GM19193 (cell line): ENCODE results near the gene NME4.

Experiments used
- POLR2A ChIP-seq: IDR thresholded peaks from 4 replicates; pipeline ENCODE4 v1.6.1; 2011; ENCODE audit not compliant: insufficient read depth, insufficient read length; ENCODE audit errors: extremely low read depth

The NME4 gene

DNA sequence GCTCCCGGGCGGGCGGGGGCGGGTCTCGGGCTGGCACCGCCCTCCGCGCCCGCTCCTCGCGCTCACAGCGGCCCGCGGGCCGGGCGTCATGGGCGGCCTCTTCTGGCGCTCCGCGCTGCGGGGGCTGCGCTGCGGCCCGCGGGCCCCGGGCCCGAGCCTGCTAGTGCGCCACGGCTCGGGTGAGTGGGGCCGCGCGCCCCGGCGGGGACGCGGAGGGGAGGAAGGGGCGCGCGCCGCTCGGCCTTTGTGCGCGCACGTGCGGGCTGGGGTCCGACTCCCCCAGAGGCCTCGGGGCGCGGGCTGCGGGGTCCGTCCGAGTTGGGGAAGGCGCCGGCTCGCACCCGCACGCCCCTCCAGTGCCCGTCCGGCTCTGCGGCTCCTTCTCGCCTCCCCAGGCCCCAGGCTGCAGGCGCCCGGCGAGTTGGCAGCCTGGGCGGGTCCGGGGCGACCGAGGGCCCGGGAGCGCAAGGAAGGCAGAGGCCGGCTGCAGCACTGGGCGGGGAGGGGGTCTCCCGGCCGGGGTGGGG is at the start of gene NME4:
Gene NME4 (plus strand): TSS at position 65 of the 527 bp plus-strand sequence. CDS start 24 bp downstream, at position 89.
- TF ChIP-seq POLR2A = peak; percentile 44

DNA sequence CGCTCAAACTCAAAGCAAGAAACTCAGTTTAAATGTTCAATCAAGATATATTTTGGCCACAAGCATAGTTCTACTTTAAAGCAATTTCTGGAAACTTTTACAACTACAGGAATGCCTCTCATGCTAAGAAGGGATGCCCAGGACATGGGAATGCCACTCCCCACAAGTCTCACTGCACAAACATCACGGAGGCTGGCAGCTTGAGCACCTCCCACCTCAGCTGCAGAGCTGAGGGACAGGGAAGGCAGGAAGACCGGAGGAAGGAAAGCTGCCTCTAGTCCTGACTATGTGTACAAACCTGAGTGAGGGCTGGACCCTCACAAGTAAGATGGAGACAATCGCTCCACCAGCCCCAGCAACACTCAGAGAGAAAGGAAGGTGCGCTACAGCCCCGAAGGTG is 49.8 kb upstream of the NME4 start:
- TF ChIP-seq POLR2A = no peak

DNA sequence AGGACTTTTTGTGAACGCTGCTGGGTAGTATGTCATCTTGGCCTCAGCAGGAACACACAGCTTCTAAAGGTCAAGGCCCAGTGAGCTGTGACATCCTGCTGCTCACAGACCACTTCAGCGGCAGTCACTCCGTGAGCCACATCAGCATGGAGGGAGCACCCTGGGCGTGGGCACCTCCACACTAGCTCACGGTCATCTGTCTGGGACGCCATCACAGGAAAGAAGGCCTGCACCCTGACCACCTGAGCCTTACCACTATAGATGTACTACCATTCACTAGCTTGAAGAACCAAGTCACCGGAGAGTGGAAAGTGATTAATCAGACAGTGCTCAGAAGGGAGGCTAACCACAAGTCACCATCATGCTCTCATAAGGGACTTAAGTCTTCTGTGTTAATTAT is 47.8 kb upstream of the NME4 start:
- no peak for TF ChIP-seq POLR2A

DNA sequence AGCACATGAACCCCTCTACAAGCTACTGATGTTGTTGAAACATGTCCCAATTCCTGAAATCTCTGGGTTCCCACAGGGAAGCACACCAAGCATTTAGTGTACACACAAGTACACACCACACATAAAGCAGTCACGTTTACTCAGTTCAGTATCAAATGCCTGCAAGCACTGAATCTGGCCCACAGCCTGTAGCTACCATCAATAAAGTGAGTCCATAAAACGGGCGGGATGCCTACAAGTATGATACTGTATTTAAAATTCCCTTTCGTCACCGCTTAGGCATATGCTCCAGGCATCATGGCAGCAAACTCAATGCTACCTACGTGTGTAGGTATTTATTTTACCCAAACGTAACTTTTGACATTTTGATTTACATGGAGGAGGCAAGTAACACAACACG is 46.8 kb upstream of the NME4 start:
- no peak for TF ChIP-seq POLR2A

DNA sequence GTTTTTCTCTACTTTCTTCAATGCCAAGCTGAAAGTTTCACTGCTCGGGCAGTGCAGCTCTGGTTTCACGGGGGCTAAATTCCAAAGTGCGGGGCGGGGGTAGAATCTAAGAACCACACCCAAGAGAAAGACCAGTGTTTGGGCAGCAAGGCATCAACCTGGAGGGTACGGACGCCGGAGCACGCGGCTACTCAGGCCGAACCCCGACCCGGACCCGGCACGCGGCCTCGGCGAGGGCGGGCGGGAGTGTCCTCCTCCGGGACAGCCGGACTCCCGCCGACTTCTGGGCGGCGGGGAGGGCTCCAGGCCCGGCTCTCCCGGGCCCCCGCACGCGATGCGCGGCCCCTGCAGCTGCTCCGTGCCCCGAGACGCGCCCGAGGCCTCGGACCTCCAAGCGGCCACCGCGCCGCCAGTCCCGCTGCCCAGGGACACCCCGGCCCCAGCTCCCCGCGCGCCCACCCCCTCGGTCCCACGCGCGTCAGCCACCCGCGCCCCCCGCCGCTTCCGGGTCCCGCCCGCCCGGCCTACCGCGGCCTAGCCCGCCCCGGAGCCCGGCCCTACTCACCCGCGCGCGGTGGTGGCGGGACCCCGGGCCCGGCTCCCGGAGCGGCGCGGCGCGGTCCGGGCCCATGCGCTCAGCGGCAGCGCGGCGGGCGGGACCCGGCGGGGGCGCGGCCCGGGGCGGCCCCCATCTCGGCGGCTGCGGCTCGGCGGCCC is 45.0 kb upstream of the NME4 start:
- no peak for TF ChIP-seq POLR2A

DNA sequence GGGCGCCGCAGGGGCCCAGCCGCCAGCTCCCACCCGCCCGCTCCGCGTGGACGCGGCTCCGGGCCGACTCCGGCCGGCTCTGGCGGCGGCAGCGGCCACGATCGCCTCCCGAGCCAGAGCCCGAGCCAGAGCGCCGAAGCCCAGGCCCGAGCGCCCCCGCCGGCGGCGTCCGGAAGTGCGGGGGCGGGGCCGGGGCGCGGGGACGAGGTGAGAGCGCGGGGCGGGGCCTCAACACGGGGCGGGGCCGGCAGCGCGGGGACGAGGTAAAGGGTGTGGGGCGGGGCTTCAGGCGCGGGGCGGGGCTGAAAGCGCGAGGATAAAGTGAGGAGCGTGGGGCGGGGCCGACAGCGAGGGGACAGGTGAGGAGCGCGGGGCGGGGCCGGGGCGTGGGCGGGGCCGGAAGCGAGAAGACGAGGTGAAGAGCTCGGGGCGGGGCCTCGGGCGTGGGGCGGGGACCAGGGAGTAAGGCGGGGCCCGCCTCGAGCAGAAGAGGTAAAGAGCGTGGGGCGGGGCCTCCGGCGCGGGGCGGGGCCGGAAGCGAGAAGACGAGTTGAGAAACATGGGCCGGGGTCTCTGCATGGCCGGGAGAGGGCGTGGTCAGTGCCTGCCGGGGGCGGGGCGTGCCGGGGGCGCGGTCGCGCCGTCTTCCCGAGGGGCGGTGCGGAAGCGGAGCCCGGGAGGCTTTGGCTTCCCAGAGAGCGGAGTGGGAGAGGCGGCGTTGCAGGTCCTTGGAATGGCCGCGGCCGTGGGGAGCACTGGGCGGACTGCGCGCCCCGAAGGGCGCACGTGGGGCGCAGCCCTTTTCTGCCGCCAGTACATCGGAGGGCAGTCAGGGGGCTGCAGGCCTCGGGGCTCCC is 44.2 kb upstream of the NME4 start, which contains the start of gene AXIN1:
Gene AXIN1 (minus strand): TSS at position 177 of the 857 bp plus-strand sequence. CDS start 5,698 bp downstream, outside the sequence.
- peak; percentile 69 for TF ChIP-seq POLR2A

DNA sequence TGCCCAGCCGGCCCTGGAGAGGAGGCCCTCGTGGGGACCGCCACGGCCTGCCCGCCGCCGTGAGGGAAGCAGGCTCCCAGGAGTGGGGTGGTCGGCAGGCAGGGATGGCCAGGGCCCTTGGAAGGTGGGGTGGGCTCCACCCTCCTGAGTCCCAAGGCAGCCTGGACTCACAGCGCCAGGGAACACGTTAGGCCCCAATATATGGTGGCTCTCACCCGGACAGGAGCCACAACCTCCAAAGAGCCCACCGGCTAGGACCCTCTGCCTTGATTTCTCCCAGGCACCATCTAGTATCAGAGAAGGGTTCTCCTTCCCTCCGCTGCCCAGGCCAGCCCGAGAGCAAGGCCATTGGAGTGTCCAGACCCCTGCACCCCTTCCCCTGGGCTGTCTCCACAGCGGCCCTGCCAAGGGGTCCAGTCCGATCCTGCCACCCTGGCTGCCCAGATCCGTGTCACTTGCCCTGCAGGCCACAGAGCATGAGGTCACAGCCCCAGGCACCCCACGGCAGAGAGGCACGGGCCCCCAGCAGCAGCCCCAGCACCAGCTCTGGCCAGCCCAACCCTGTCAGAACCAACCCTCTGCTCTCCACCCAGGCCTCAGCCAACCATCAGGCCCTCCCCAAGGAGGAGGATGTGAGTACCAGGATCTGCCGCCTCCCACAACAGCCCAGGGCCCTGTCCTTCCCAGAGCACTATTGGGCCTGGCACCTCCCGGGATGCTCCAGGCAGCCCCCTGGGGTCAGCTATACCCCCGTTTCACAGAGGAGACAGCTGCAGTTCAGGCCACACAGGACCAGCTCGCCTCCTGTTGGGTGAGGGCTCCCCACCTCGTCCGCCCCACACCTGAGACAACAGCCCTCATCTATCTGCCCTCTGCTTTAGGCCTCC is 43.4 kb upstream of the NME4 start:
- no peak for TF ChIP-seq POLR2A

DNA sequence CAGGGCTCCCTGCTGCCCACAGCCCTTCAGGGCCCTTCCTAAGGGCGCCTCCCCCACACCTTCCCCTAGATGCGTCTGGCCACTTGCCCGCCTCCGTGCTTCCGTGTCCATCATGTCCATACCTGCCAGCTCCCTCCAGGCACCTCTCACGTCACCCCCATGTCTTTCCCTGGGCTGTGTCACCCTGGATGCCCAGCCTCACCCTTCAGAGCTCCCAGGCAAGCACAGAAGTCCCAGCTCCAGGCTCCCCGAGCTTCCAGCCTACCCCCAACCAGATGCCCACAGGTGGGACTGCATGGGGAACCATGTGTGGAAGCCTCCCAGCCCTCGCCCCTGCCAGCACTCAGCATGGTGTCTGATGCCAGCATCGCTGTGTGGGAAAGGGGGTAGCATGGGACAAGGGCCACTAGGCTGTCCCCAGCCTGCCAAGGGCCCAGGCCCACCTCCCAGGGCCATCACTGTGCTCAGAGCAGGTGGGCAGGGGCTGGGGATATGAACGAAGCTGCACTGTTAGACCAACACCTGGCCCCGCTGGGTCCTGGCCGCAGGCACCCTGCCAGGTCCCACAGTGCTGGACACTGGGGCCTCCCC is 42.6 kb upstream of the NME4 start:
- TF ChIP-seq POLR2A = no peak

DNA sequence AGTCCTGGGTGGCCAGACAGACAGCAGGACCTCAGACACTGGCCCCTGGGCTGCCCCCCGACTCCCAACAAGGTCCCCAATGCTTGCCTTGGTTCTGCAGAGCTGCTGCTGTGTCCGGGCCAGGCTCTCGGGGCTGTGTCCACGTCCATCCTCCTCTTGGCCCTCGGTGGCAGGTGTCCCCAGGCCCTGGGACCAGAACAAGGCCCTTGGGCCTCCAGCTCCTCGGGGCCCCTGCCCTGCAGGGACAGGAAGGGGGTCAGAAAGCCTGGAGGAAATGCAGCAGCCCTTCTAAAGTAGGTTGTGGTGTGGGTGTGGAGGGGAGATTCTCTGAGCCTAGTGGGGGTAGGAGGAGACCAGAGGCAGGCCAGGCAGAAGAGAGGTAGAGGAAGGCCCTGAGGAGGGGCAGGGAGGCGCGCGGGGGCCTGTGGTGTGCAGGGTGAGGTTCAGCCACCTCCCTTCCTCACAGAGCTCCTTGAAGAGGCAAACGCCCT is 42.0 kb upstream of the NME4 start:
- no peak for TF ChIP-seq POLR2A

DNA sequence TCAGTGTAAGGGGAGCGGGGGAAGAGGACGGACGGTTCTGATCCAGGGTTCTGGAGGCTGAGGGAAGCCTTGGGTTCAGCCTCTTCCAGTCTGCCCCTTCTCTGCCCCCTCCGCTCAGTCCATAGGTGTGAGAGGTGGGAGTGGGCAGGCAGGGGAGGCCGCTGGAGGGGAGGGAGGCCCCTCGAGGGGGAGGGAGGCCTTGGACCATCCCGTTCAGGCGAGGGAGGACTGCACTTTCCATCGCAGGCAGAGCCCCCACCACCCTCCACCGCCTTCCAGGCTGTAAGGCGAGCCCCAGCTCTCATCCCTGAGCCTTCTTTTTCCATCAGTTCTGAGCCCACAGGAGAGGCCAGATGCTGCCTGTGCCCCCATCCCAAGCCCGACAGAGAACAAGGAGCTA is 40.3 kb upstream of the NME4 start:
- no peak for TF ChIP-seq POLR2A

DNA sequence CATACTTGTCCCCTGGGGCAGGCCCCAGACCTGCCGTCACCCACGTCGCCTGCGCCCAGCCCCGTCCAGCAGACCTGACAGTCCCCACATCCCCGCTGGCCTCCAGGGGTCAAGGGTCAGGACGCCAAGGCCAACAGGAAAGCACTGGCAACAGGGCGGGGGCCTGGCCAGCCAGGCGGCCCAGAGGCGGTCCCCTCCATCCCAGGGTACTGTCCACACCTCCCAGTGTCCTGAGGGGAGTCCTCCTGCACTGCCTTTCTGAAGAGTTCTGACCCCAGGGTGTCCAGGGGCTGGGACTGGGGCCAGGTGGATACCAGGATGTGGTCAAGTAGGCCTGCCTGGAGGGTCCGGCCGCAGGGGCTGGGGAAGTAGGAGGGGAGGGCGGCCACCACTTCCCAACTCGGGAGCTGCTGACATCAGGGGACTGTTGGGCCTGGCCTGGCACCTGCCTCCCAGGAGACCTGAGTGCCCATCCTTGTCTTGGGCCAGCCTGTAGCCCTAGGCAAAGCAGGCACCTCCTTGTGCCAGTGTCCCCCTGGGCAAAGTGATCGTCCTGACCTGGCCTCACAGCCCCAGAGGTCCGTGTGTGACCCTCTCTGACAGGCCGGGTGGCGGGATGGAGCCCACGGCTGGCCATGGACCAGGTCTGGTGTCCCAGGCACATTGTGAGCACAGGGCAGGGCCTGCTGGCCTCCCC is 37.8 kb upstream of the NME4 start:
- TF ChIP-seq POLR2A = no peak

DNA sequence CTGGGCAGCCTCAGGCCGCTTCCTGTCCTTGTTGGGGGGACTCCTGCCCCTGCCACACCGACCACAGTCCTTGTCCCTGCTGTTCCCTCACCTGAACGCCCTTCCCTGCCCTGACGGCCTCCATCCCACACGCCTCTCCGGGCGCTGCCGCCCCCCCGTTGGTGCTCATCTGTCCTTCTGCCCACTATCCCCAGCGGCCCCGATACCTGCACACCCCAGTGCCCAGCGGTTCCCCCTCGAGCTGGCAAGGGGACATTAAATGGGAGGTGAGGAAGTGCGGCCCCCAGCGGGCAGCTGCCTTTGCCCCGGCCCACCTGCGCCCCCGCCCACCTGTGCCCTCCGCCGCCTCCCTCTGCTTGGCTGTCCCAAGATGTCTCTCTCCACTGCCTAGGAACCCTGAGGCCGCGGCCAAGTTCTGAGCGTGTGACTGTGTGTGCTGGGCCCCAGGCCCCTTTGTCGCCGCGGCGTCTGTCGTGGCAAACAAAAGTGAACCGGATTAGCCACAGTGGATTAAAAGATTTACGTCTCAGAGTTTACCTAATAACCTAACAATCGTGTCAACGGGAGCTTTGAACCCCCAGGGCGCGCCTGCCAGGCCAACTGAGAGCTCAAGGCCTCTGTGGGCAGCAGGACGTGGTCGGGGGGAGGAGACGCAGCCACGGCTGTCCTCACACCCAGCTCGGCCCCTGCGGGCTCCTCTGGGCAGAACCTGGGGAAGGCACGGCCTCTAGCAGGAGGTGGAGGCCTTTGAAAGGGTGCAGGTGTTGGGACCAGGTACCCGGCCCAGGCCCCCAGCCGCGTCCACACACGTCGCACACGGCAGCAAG is 36.9 kb upstream of the NME4 start:
- no peak for TF ChIP-seq POLR2A
